ENCODE results near the gene KCNQ1.
A peak's percentile ranks its signal among the peaks of the same experiment; 100 is the strongest.

The KCNQ1 gene

GRCh38 chr11:2776351-2777061 lies 331.7 kb downstream of the KCNQ1 start:
- DNase-seq: peak; percentile 1

GRCh38 chr11:2777386-2777785 lies 332.6 kb downstream of the KCNQ1 start:
- no peak for DNase-seq

- no peak for DNase-seq
These were observed 333.2 kb downstream of the KCNQ1 start for GRCh38 chr11:2777871-2778629.

- peak; percentile 0 for DNase-seq
These were observed 334.1 kb downstream of the KCNQ1 start for GRCh38 chr11:2778630-2779498.

GRCh38 chr11:2779499-2779980 lies 334.7 kb downstream of the KCNQ1 start:
- DNase-seq: no peak

- DNase-seq: peak; percentile 0
These were observed 335.4 kb downstream of the KCNQ1 start for GRCh38 chr11:2779981-2780849.

- no peak for DNase-seq
These were observed 336.1 kb downstream of the KCNQ1 start for GRCh38 chr11:2780850-2781407.

GRCh38 chr11:2781408-2782274 lies 336.8 kb downstream of the KCNQ1 start:
- DNase-seq: peak; percentile 0

- no peak for DNase-seq
These were observed 338.0 kb downstream of the KCNQ1 start for GRCh38 chr11:2782769-2783168.

GRCh38 chr11:2783536-2784082 lies 338.8 kb downstream of the KCNQ1 start:
- no peak for DNase-seq

- DNase-seq: no peak
These were observed 343.0 kb downstream of the KCNQ1 start for GRCh38 chr11:2787816-2788167.

GRCh38 chr11:2788168-2789071 lies 343.6 kb downstream of the KCNQ1 start:
- no peak for DNase-seq

- peak; percentile 1 for DNase-seq
These were observed 344.5 kb downstream of the KCNQ1 start for GRCh38 chr11:2789331-2789730.

GRCh38 chr11:2789791-2790567 lies 345.2 kb downstream of the KCNQ1 start:
- DNase-seq: peak; percentile 1

- DNase-seq: peak; percentile 1
These were observed 345.7 kb downstream of the KCNQ1 start for GRCh38 chr11:2790568-2790921.

GRCh38 chr11:2791139-2791520 lies 346.3 kb downstream of the KCNQ1 start:
- peak; percentile 2 for DNase-seq

- DNase-seq: peak; percentile 43
These were observed 346.9 kb downstream of the KCNQ1 start for GRCh38 chr11:2791521-2792380.
